Inflammatory macrophage treated with lipopolysaccharide for 4 hours (primary cell): ENCODE data around the gene NWD2.

ENCODE experiments used
- DNase-seq: peaks from one replicate; pipeline ENCODE4 v3.0.0-alpha.2; 2020

The NWD2 gene

GRCh38 chr4:37441231-37442061 is 196.9 kb downstream of the NWD2 start:
- DNase-seq, result no peak

DNA sequence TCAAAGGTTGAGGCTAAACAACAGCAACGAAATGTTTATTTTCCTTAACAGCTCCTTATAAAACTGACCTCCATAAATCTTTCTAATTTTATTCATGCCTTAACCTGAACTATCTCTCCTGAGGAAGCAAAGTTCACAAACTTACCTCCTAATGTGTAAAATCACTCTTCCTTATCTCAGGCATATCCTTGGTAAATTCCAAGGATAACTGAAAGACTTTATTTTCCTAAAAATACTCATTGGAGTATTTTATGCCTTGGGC is 197.4 kb downstream of the NWD2 start:
- no peak for DNase-seq

DNA sequence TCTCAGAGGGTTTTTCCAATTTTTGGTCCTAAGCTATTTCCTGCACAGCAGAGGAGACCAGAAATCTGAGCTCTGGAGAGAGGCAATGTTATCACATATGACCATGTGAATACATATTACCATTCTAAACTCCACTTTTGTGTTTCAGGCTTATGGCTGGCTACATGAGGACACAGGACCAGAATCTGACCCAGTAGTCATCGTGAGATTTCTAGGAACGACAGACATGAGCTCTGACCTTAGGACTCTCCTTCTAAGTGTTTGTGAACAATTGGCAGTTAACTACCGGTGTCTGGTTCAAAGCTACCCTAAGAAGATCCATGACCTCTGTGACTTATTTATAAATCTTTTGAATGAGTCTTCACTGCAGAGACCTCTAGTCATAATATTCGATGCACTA is 198.6 kb downstream of the NWD2 start:
- DNase-seq, result no peak

DNA sequence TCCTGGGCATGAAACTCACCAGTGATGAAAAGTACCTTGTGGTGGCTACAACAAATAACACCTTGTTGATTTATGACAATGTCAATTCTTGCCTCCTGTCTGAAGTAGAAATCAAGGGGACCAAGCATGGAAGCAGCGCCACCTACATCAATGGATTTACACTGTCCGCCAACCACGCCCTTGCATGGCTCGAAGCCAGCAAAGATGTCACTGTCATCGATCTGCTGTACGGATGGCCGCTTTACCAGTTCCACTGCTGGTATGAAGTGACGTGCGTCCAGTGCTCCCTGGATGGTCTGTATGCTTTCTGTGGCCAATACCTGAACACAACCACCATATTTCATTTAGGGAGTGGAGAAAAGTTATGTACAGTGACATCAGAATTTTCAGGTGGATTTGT is 200.5 kb downstream of the NWD2 start:
- DNase-seq, result no peak

GRCh38 chr4:37446016-37446415 is 201.5 kb downstream of the NWD2 start:
- DNase-seq, result no peak

DNA sequence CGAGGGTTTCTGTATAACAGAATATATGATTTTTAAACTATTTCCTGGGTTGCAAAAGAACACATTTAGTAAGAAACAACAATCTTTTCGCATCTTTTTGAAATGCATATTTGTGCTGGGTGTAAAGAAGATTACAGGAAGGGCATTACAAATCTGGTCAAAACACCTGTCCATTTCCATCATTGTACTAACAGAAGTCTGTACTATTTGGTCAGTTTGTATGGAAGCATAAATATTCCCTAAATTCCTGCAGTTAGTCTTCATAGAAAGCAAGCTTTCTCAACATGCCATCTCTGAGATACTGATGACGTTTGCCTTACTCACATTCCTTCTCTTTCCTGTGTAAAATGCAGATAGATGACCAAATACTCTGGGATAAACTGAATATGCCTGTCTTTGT is 203.3 kb downstream of the NWD2 start:
- no peak for DNase-seq

DNA sequence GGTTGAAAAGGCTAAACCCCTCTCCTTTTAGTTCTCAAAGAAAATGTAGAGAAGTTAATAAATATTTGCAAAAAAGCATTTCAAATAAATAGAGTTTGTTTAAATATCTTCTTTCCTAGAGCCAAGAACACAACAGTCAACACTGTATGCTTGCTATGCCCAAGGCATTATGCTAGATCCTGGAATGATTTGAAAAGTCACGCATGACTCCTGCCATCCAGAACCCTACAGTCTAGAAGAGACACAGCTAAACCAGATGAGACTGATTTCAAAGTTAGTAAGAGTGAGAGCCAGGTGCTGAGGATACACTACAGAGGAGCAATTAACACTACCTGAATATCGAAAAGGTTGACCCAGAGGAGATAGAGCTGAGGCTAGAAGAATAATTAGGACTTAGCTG is 205.8 kb downstream of the NWD2 start:
- DNase-seq, result no peak

DNA sequence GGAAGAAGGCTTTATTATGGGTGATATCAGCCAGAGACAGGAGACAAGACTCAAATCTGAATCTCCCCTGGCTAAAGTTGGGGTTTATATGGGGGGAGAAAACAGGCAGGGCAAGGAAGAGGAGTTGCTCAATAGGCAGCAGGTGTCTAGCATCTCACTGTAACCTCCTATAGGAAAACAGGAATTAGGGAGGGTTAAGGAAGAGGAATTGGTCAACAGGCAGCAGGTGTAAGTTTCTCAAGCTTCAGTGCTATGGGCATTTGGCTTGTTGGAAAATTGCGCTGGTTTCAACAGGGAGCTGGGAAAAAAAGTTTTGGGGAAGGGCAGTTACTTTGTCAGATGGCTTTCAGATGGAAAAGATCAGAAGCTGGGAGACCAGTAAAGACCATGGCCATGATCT is 206.4 kb downstream of the NWD2 start:
- DNase-seq, result no peak

DNA sequence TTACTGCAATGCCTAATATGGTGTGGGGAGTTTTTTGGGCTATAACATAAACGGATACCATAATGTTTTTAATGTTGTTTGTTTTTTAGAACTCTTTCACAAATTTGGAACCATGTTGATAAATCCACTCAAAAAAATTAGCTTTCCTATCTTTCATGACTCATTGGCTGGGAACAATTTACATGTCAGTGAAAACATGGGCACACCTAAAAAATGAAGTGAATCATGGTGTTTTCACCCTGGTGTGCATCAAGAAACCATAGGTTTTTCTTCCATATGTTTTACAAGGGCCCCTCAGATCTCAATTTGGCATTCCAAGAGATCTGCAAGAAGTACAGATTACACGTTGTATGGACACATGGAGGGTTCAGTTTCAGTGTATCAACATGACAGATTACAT is 207.1 kb downstream of the NWD2 start:
- no peak for DNase-seq

- peak; percentile 58 for DNase-seq
These were observed 208.4 kb downstream of the NWD2 start for GRCh38 chr4:37452952-37453280.

GRCh38 chr4:37453281-37453998 is 208.9 kb downstream of the NWD2 start:
- peak; percentile 42 for DNase-seq

DNA sequence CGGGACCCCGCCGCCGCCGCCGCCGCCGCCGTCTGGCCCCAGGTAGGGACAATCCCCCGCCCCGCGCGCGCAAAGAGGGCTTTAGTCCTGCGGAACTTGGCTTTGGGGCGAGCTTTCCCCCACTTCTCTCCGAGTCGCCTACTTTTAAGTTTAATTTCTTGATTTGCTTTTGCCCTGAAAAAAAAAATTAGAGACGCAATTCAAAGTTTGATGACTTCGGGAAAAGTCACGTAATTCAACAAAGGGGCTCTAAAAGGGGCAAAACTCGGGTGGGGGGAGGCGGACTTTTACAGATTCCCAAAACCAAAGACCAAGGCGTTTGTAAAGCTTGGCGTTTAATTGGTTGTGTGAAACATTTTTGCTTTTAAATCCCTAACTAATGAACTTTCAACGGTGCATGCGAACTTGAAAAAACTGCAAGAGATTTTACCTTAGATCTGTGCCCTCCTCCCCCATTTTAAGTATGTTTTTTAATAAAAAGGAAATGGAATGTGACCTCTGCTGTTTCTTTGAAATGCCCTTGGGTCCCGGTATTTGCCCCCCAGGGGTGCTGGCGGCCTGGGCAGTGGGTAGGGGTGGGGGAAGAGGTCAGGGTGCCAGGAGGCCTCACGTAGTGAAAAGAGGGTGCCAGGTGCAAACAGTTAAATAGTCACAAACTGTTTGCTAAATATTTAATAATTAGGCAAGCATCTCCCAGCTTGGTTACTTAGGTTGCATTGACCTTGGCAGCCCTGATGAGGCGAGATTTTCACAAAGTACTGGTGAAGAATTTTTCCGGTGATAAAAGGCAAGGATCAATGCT is 209.7 kb downstream of the NWD2 start:
- no peak for DNase-seq

DNA sequence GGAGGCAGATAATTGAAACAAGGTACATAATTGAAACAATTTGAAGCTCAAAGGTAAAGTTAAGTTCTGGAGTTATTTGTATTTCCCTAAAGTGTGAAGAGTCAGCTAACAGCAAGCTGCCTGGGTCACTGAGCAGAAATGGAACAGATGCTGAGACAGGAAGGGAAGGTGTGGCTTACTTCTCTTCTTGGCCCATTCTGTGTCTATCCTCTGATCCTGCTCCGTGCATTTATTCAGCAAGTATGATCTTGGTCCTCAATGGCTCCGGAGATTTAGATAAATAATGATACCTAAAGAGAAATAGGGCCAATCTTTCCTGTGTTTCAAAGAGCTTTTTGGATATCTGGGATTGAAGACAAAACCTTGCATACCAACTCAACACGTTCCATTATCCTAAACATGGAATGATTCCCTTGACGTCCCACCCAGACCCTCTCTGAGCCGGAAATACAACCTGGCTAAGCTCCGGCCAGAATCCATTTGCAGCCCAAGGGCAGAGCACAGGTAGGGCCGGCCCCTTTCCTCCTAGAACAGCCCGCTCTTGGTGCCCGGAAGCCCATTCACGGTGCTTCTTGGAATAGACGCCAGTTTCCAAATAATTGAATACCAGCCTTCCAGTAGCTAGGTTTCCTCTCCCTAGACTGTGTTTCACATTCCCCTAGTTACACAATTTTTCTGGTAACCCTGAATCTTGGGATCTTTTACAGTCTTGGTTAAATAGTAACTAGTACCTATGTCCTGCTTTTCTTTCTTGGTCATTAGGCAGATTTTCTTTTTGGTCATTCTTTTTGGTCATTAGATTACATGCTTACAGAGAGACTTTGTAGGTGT is 211.0 kb downstream of the NWD2 start:
- no peak for DNase-seq

DNA sequence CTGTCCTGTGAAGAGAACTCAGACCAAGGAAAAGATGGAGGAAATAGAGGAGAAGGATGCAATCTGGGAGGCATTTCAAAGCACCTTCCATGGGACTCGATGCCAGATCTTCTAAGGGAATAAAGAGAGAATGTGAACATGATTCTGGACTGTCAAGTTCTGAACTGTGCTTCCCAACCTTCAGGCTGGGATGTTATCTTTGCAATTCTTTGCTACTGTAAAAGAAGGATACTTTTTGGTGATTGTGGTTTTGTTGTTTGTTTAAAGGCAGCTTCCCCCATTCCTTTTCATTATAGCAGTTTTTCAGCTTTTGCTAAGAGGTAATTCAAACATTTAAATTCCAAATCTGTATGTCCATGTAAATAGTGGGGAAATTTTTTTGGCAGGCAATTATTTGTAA is 217.3 kb downstream of the NWD2 start:
- no peak for DNase-seq

DNA sequence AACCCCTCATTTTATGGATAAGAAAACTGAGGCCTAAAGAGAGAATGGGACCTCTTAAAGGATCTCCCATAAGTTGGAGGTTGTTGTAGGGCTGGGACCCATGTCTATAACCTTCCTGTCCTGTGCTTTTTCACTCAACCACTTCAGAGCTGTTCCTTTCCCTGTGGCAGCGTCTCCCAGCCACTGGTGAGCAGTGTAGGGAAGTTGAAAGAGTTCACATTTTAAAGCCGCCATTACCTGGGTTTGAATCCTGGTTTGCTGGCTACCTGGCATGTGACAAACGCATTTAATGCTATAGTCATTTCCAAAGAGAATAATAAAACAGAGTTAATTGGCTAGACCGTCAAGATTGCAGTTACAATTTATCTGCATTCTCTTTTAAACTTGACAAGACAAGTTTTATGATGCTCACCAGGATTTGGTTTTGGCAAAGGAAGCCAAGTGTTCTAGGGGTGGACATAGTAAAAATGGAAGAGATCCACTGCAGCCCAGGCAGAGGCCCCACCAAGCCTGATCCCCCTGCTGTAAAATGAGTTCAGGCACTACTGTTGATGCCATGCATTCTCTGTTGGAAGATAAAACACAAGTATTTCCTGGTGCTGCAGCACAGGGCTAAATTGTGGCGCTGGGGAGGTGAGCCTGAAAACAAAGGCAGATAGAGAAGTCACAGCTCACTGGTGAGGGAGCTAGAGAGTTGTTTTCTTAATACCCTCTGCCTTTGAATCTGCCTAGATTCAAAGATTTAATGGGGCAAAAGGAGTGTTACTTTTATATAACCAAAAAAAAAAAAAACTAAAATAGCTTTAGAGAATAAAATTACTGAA is 218.7 kb downstream of the NWD2 start:
- DNase-seq, result no peak

- DNase-seq, result peak; percentile 31
These were observed 220.0 kb downstream of the NWD2 start for GRCh38 chr4:37464373-37465128.

GRCh38 chr4:37465296-37465695 is 220.8 kb downstream of the NWD2 start:
- no peak for DNase-seq

GRCh38 chr4:37465845-37466244 is 221.3 kb downstream of the NWD2 start:
- no peak for DNase-seq

DNA sequence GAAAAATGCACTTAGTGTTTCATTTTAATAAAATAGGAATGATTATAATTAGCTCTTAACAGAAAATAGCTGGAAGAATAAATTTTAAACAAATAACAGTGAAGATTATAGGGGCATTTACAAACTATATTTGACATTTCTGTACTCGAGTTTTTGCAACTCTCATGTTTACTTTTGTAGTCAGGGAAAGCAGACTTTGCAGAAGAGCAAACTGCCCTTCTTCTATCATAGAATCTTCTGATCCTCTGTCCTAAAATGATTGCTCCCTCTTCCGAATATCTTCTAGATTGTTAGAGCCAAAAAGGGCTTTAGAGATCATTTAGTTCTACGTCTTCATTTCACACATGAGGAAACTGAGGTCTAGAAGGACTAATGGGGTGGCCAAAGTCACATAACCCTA is 222.7 kb downstream of the NWD2 start:
- no peak for DNase-seq

DNA sequence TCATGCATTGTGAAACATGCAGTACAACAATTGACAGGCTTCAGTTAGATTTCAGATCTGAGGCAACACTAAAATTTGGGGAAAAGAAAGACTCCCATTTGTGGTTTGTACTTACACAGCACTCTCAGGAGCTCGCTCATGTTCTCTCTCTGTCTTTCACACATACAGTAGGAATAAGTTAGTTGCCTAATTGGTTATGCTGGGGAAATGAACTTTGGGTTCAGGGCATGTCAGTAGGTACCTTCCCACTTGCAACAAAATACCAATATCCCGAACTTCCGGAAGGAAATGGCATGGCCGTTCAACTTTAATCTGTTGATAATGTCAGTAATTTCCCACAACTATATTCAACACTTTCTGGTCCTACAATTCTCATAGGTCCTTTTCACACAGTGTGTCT is 223.3 kb downstream of the NWD2 start:
- no peak for DNase-seq

GRCh38 chr4:37469286-37469685 is 224.7 kb downstream of the NWD2 start:
- no peak for DNase-seq

DNA sequence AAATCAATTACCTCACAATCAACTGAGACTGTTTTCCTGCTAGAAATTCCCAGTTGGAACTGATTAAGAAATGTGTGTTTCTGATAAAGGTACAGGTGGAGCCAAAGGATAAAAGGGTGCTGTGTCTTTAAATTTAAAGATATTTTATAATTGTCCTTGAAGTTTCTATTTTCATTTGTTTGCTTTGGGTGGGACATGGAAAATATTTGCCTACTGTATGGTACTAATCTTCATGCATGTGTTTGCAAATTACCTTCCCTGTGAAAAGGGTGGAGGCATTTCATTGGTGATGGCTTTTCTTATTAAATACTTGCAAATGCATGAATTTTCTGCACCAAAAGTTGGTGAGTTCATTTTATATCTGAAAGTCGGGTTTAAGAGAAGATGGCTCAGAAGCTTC is 225.7 kb downstream of the NWD2 start:
- no peak for DNase-seq
